ENCODE results near the gene COL24A1.

DNA sequence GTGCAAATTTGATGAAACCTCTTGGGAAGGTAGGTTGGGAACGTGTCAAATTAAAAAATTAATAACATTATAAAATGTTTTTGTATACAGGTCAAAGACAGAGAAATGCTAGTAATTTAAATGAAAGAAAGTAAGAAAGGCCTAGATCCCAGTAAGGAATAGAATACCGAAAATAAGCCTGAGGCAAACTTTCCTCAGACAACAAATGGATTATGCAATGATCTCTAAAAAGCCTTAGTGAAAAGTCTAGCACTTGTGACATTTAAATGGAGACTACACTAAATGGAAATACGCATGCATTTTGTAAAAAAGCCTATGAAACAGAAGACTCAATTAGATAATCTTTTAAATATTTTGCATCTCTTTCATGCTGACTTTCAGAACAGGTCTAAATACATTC lies 309.9 kb downstream of the COL24A1 start:
- TF ChIP-seq POLR2AphosphoS5 (IDR thresholded peaks at IDR 0.05) (no peak), EP300 (IDR thresholded peaks at IDR 0.05) (no peak)

Measured in sigmoid colon (tissue), 4 donors.